Naive thymus-derived CD4-positive, alpha-beta T cell (primary cell): Measurements from ENCODE around the gene RWDD4. TPM values are rescaled to one million over a fixed set of nuclear protein-coding genes. Genes with fewer than 3 reads are reported as not detected.

ENCODE experiments used
- ATAC-seq: fragments of 150-1000 bp; cut with Tn5 transposase; 2 replicates; pipeline ENCODE4 v1.10.0; 2021; ENCODE audit warnings: mild to moderate bottlenecking, moderate library complexity
- CTCF ChIA-PET: fragments of 350-600 bp; sonication (Branson Sonifier 250); formaldehyde crosslinking; loops from one replicate; lab custom pipeline; 2021; ENCODE audit warnings: antibody characterized with exemption; lab: Charles Lee
- POLR2A ChIA-PET: fragments of 350-600 bp; sonication (Branson Sonifier 250); formaldehyde crosslinking; loops from one replicate; lab custom pipeline; 2021; ENCODE audit warnings: antibody characterized with exemption, inconsistent platforms; lab: Charles Lee
- DNase-seq, 9 donors: peaks; one replicate each; pipeline versions ENCODE4 v3.0.0 to v3.0.0-alpha.2; 2020 to 2022; ENCODE audit warnings: mixed read lengths in 1 of 9
- H3K27ac ChIP-seq: one replicate; pipeline ENCODE4 v1.7.0; 2013; ENCODE audit warnings: mild to moderate bottlenecking, low read depth, low read length, moderate library complexity
- H3K27me3 ChIP-seq, 2 donors: one replicate each; pipeline ENCODE4 v1.7.0; 2013; ENCODE audit warnings: low read length in 2 of 2, mild to moderate bottlenecking in 2 of 2, moderate library complexity in 2 of 2; ENCODE audit not compliant: control insufficient read depth in 2 of 2, insufficient read depth in 2 of 2
- H3K36me3 ChIP-seq, 3 experiments: 1 replicate in 2 of 3; 2 replicates in 1 of 3; pipeline ENCODE4 v1.7.0; 2013; ENCODE audit warnings: low read length in 3 of 3, mild to moderate bottlenecking in 3 of 3, moderate library complexity in 1 of 3; ENCODE audit not compliant: insufficient read depth in 3 of 3, control insufficient read depth in 2 of 3
- H3K4me1 ChIP-seq, 2 donors: one replicate each; pipeline ENCODE4 v1.7.0; 2013; ENCODE audit warnings: low read length in 2 of 2, mild to moderate bottlenecking in 2 of 2, moderate library complexity in 1 of 2; ENCODE audit not compliant: control insufficient read depth in 2 of 2, insufficient read depth in 2 of 2
- H3K4me3 ChIP-seq: 2 replicates; pipeline ENCODE4 v1.7.0; 2013; ENCODE audit warnings: mild to moderate bottlenecking, low read length
- H3K9me3 ChIP-seq, 3 experiments: 1 replicate in 2 of 3; 2 replicates in 1 of 3; pipeline ENCODE4 v1.7.0; 2013; ENCODE audit warnings: low read length in 3 of 3; ENCODE audit not compliant: control insufficient read depth in 2 of 3
- H3K27ac Mint-ChIP-seq, 9 donors: one replicate each; pipeline ENCODE4 v1.8.0; 2020 to 2022; ENCODE audit warnings: mixed read lengths in 9 of 9, mild to moderate bottlenecking in 8 of 9, moderate library complexity in 5 of 9, inconsistent platforms in 2 of 9
- H3K27me3 Mint-ChIP-seq, 5 donors: one replicate each; pipeline ENCODE4 v1.8.0; 2021 to 2022; ENCODE audit warnings: mixed read lengths in 5 of 5, mild to moderate bottlenecking in 1 of 5
- H3K36me3 Mint-ChIP-seq, 5 donors: one replicate each; pipeline ENCODE4 v1.8.0; 2020 to 2022; ENCODE audit warnings: mixed read lengths in 5 of 5, mild to moderate bottlenecking in 3 of 5, inconsistent platforms in 1 of 5
- H3K4me1 Mint-ChIP-seq, 7 donors: one replicate each; pipeline ENCODE4 v1.8.0; 2020 to 2022; ENCODE audit warnings: mixed read lengths in 7 of 7, mild to moderate bottlenecking in 3 of 7, inconsistent platforms in 1 of 7
- H3K4me3 Mint-ChIP-seq, 10 donors: one replicate each; pipeline ENCODE4 v1.8.0; 2020 to 2022; ENCODE audit warnings: mild to moderate bottlenecking in 10 of 10, mixed read lengths in 10 of 10, moderate library complexity in 6 of 10, inconsistent platforms in 2 of 10
- H3K9me3 Mint-ChIP-seq, 11 donors: one replicate each; pipeline ENCODE4 v1.8.0; 2020 to 2022; ENCODE audit warnings: mixed read lengths in 11 of 11, mild to moderate bottlenecking in 4 of 11, inconsistent platforms in 1 of 11, moderate library complexity in 1 of 11
- intact Hi-C, 2 donors: fragments of 100-400 bp; cut with micrococcal nuclease; formaldehyde crosslinking; loops; one replicate each; pipeline ENCODE4 v1.15.1; 2023
- polyA plus RNA-seq, 2 donors: library from polyadenylated mRNA; unstranded; fragments of 300-500 nt; fragmentation: Illumina TruSeq; gene quantifications; one replicate each; pipeline ENCODE4 v1.2.3, GENCODE V29; 2021
- total RNA-seq, 6 experiments: library from RNA in 5 of 6; stranded (reverse) in 5 of 6; gene quantifications; 1 replicate in 5 of 6; 2 replicates in 1 of 6; pipeline ENCODE4 v1.2.3 and lab custom pipeline; 2021 to 2026

The RWDD4 gene
- total and polyA plus RNA-seq, 7 experiments from 2014 or later: 9.3 to 19.2 (median 12.6) TPM

DNA sequence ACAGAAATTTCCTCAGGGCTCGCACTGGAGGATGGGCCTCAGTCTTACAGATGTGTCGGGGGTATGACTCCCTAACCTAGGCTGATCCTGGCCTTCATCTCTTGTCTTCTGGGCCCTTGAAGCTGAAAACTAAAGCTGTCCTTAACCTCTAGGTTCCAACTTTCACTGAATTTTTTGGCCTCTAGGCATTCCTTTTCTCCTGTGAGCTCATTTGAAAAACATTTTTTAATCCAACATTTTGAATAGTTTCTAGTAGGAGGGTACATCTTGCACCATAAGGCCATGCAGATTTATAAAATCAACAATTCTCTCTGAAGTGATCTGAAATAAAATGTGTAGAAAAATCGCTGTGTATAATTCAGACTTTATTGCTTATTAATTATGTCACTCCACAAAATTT is 19.7 kb downstream of the RWDD4 start:
- H3K27ac Mint-ChIP-seq: no peak overlapping the region
- Histone ChIP-seq H3K27ac (no peak overlapping the region), H3K4me3 (no peak overlapping the region), H3K9me3 (no peaks in the 10 kb centered on the region), H3K4me1 (no peaks in the 10 kb centered on the region), H3K36me3 (peaks cover 0 to 1% (median 0%) of the 10 kb centered on the region in 3 experiments), H3K27me3 (no peaks in the 10 kb centered on the region)
- H3K36me3 Mint-ChIP-seq: peaks cover 0 to 16% (median 7%) of the 10 kb centered on the region in 5 donors
- H3K27me3 Mint-ChIP-seq: no peaks in the 10 kb centered on the region
- no peak overlapping the region for H3K4me3 Mint-ChIP-seq
- CTCF ChIA-PET: no interaction called here
- intact Hi-C loops: no loop called here
- no peak for DNase-seq
- H3K4me1 Mint-ChIP-seq: peaks cover 0 to 4% (median 0%) of the 10 kb centered on the region in 7 donors
- POLR2A ChIA-PET: no interaction called here
- ATAC-seq: no peak
- no peaks in the 10 kb centered on the region for H3K9me3 Mint-ChIP-seq

DNA sequence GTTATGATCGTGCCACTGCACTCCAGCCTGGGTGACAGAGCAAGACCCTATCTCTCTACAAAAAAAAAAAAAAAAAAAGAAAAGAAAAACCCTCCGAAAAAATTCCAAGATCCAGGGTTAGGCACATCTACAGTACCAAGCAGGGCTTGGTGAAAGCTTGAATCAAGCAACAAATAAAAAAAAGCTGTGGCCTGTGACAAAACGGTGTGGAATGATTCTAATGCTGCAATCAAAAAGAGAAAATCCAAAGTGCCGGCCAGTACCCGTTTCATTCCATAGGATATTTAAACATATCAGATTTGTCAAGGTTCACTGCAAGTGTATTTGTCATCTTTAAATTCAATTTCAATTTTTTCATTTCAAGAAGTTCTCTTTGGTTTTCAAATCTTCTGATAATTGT is 20.5 kb downstream of the RWDD4 start:
- DNase-seq: no peak
- Mint-ChIP-seq H3K27ac (no peak overlapping the region), H3K27me3 (no peaks in the 10 kb centered on the region), H3K4me3 (no peak overlapping the region), H3K9me3 (no peaks in the 10 kb centered on the region), H3K4me1 (peaks cover 0 to 4% (median 0%) of the 10 kb centered on the region in 7 donors), H3K36me3 (peaks cover 0 to 11% (median 4%) of the 10 kb centered on the region in 5 donors)
- H3K4me3 ChIP-seq: no peak overlapping the region
- intact Hi-C loops: no loop called here
- ATAC-seq: no peak
- no peaks in the 10 kb centered on the region for H3K4me1 ChIP-seq
- CTCF ChIA-PET: no interaction called here
- H3K36me3 ChIP-seq: no peaks in the 10 kb centered on the region
- H3K27me3 ChIP-seq: no peaks in the 10 kb centered on the region
- H3K27ac ChIP-seq: no peak overlapping the region
- no peaks in the 10 kb centered on the region for H3K9me3 ChIP-seq
- POLR2A ChIA-PET: no interaction called here

DNA sequence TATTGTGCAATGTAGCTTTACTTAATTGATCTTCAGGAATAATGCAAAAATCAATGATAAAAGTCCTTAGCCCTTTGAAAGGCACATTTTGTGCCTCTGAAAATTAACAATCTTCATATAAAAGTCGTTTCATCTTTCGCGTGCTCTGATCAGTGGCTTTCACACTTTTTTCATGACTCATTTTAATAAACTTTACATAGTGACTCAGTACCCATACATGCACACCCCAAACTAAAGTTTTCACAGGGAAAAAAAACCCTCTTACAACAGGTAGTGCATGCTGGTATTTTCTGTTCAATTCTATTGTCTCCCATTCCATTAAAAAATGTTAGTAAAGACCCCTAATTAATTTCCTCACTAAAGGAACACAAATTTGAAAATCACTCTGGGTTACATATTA is 21.5 kb downstream of the RWDD4 start:
- ChIA-PET POLR2A (interaction anchor here (0.6 kb wide), 1 partner anchor 169 kb away, joined by 3 read pairs; no protein-coding TSS in a partner anchor), CTCF (no interaction called here)
- H3K27ac ChIP-seq: no peak overlapping the region
- Mint-ChIP-seq H3K4me3 (no peak overlapping the region), H3K4me1 (peaks cover 0 to 4% (median 0%) of the 10 kb centered on the region in 7 donors), H3K27me3 (no peaks in the 10 kb centered on the region), H3K27ac (peak overlapping the region in 1 of 9 donors; percentile 42), H3K9me3 (no peaks in the 10 kb centered on the region), H3K36me3 (peaks cover 0 to 10% (median 4%) of the 10 kb centered on the region in 5 donors)
- no peaks in the 10 kb centered on the region for H3K27me3 ChIP-seq
- no peaks in the 10 kb centered on the region for H3K4me1 ChIP-seq
- no peak overlapping the region for H3K4me3 ChIP-seq
- no peaks in the 10 kb centered on the region for H3K9me3 ChIP-seq
- DNase-seq (no peak), ATAC-seq (no peak)
- H3K36me3 ChIP-seq: no peaks in the 10 kb centered on the region
- intact Hi-C loops: no loop called here

DNA sequence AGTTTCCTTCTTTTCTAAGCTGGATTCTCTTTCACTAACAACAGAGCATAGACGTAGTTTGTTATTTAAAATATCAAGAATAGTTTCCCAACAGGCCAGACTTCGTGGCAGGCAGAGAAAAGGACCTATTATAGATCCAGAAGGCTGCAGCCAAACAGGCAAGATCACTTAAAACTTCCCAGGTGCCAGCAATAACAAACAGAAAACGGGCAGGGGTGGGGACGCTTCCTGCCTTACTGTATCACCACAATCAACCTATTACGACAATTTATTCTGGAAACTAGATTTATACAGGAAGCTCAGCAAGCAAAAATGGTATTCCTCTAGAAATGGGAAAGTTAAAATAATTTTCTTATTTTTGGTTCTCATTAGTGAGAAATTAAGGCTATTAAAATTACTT is 22.1 kb downstream of the RWDD4 start:
- ATAC-seq (no peak), DNase-seq (no peak)
- ChIA-PET POLR2A (interaction anchor here (0.6 kb wide), 1 partner anchor 168 kb away, joined by 3 read pairs; no protein-coding TSS in a partner anchor), CTCF (no interaction called here)
- Mint-ChIP-seq H3K36me3 (peaks cover 0 to 8% (median 4%) of the 10 kb centered on the region in 5 donors), H3K27me3 (no peaks in the 10 kb centered on the region), H3K4me3 (no peak overlapping the region), H3K27ac (no peak overlapping the region), H3K9me3 (no peaks in the 10 kb centered on the region), H3K4me1 (peaks cover 0 to 4% (median 0%) of the 10 kb centered on the region in 7 donors)
- H3K4me1 ChIP-seq: no peaks in the 10 kb centered on the region
- H3K27me3 ChIP-seq: no peaks in the 10 kb centered on the region
- H3K4me3 ChIP-seq: no peak overlapping the region
- no peak overlapping the region for H3K27ac ChIP-seq
- H3K9me3 ChIP-seq: no peaks in the 10 kb centered on the region
- intact Hi-C loops: no loop called here
- no peaks in the 10 kb centered on the region for H3K36me3 ChIP-seq

DNA sequence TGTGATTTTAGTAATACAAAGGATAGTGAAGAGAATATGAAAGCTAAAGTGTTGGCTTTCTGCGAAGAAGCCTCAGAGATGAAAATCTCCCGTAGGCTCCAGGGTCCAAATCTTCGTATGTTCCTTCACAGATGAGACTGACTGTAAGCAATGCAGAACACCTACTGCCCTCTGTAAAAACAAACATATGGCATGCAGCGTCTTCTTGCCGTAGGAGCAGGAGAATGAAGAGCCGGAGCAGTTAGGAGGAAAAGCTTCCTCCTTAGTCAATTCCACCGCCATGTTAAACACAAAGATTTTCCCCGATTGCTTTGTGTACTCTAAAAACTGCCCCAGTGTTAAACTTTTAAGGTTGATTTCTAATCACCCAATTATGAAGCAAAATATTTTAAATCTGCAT is 22.5 kb downstream of the RWDD4 start:
- Histone ChIP-seq H3K36me3 (no peaks in the 10 kb centered on the region), H3K27ac (no peak overlapping the region), H3K4me3 (no peak overlapping the region), H3K9me3 (no peaks in the 10 kb centered on the region), H3K27me3 (no peaks in the 10 kb centered on the region), H3K4me1 (no peaks in the 10 kb centered on the region)
- DNase-seq (no peak), ATAC-seq (no peak)
- Mint-ChIP-seq H3K4me1 (peaks cover 0 to 4% (median 0%) of the 10 kb centered on the region in 7 donors), H3K27me3 (no peaks in the 10 kb centered on the region), H3K27ac (no peak overlapping the region), H3K9me3 (no peaks in the 10 kb centered on the region), H3K4me3 (no peak overlapping the region), H3K36me3 (peaks cover 0 to 8% (median 3%) of the 10 kb centered on the region in 5 donors)
- intact Hi-C loops: no loop called here
- ChIA-PET POLR2A (interaction anchor here (0.6 kb wide), 1 partner anchor 42 kb away, joined by 5 read pairs; no protein-coding TSS in a partner anchor), CTCF (no interaction called here)

DNA sequence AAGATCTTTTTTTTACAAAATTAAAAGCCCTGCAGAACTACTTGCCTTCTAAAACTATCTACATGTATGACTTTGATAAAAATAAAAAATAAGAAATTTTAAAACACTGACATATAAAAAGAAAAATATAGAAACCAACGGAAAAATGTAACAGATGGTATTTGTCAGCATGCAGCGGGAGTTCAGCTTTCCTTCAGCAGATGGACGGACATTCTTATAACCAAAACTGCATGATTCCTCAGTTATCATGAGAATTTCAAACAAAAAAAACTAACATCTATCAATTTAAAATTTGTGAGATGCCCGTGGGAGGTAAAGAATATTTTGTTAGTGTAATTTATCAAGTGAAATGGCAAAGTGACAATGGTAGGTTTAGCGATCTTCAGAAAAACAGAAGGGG is 23.2 kb downstream of the RWDD4 start:
- peaks cover 0 to 4% (median 0%) of the 10 kb centered on the region in 7 donors for H3K4me1 Mint-ChIP-seq
- CTCF ChIA-PET: no interaction called here
- H3K27me3 Mint-ChIP-seq: no peaks in the 10 kb centered on the region
- Histone ChIP-seq H3K4me3 (no peak overlapping the region), H3K4me1 (no peaks in the 10 kb centered on the region), H3K9me3 (no peaks in the 10 kb centered on the region), H3K36me3 (no peaks in the 10 kb centered on the region), H3K27ac (no peak overlapping the region), H3K27me3 (no peaks in the 10 kb centered on the region)
- H3K4me3 Mint-ChIP-seq: no peak overlapping the region
- peaks cover 0 to 4% (median 0%) of the 10 kb centered on the region in 5 donors for H3K36me3 Mint-ChIP-seq
- DNase-seq: no peak
- POLR2A ChIA-PET: interaction anchor here (0.6 kb wide), 1 partner anchor 42 kb away, joined by 5 read pairs; no protein-coding TSS in a partner anchor
- H3K9me3 Mint-ChIP-seq: no peaks in the 10 kb centered on the region
- intact Hi-C loops: no loop called here
- no peak for ATAC-seq
- H3K27ac Mint-ChIP-seq: no peak overlapping the region

DNA sequence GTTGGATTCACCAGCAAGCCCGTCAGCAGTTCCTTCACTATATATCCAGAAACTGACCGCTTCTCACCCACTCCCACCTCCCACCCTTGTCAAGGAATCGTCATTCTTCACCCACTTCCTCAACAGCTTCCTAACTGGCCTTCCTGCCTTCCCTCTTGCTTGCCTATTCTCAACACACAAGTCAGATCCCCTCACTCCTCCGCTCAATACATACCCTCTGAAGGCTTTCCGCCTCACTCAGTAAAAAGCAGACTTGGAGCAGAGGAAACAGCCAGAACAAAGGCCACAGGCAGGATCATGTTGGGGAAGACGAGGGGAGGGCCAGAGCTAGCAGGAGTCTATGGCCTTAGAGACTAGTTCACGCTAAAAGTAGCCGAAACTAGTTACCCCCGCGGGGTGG is 23.7 kb downstream of the RWDD4 start:
- Histone ChIP-seq H3K4me3 (no peak overlapping the region), H3K27me3 (no peaks in the 10 kb centered on the region), H3K36me3 (no peaks in the 10 kb centered on the region), H3K27ac (no peak overlapping the region), H3K9me3 (no peaks in the 10 kb centered on the region), H3K4me1 (no peaks in the 10 kb centered on the region)
- Mint-ChIP-seq H3K27ac (no peak overlapping the region), H3K36me3 (peaks cover 0 to 4% (median 0%) of the 10 kb centered on the region in 5 donors), H3K4me3 (no peak overlapping the region), H3K27me3 (no peaks in the 10 kb centered on the region), H3K9me3 (no peaks in the 10 kb centered on the region), H3K4me1 (peaks cover 0 to 4% (median 0%) of the 10 kb centered on the region in 7 donors)
- ChIA-PET CTCF (no interaction called here), POLR2A (no interaction called here)
- DNase-seq: no peak
- no peak for ATAC-seq
- intact Hi-C loops: no loop called here
